Measurements from ENCODE around the gene APLF. TPM values are rescaled to one million over a fixed set of nuclear protein-coding genes. Genes with fewer than 3 reads are reported as not detected.

The APLF gene
- total and polyA plus RNA-seq, 4 donors = 0.18 to 3.8 (median 1.0) TPM

DNA sequence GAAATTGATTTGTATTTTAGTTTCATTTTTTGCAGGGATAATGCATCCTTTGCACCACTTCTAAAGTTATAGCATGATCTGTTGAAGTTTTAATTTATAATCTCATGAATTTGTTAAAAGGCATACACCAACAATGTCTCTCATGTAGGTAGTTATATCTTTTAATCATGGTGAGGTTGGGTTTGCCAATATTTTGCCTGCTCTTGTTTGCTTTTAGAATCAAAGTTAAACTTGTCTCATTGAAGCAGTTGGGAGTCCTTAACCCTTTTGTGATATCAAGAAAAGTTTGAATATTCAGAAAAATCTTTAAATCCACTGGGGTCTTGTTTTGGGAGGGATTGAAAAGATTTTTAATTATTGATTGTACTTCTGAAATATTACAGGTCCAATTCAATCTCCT lies 31.7 kb downstream of the APLF start:
- Histone ChIP-seq H3K9me3 (ENCODE audit: control insufficient read depth in 4 of 4, low read length in 3 of 4) (peaks cover 0 to 5% (median 3%) of the 10 kb centered on the region in 4 donors), H3K4me1 (ENCODE audit: control insufficient read depth in 4 of 4, insufficient read depth in 4 of 4, low read length in 3 of 4) (peaks cover 2 to 20% (median 13%) of the 10 kb centered on the region in 4 donors), H3K4me3 (ENCODE audit: low read depth in 1 of 3, low read length in 3 of 3) (no peak overlapping the region)

DNA sequence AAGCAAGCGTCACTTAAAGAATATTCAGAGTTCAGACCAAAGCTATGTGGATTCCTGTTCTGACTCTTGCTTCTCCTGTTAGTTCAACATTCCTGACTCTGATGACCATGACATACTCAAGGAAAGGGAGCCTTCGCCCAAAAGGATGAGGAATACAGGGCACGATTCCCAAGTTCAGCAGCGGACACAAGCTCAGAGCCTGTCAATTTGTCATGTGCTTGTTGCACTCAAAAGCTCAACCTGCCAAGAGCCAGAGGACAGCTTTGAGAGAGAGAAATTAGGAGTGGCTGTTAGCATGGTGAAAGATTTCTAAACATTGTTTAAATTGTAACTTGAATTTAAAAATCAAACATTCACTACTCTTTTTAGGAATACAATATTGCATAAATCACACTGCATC lies 33.3 kb downstream of the APLF start:
- 52% methylated on average over 4 of the region's 4 CpGs for WGBS
- Histone ChIP-seq H3K36me3 (ENCODE audit: control insufficient read depth in 4 of 4, insufficient read depth in 3 of 4, low read depth in 1 of 4, low read length in 3 of 4) (peaks cover 0 to 7% (median 0%) of the 10 kb centered on the region in 4 donors), H3K27ac (ENCODE audit: low read depth in 1 of 2, low read length in 2 of 2) (peak overlapping the region; percentile 10 to 46), H3K9ac (ENCODE audit: low read depth in 1 of 2, low read length in 2 of 2) (no peak overlapping the region), H3K4me3 (ENCODE audit: low read depth in 1 of 3, low read length in 3 of 3) (no peak overlapping the region), H3K4me1 (ENCODE audit: control insufficient read depth in 4 of 4, insufficient read depth in 4 of 4, low read length in 3 of 4) (peaks cover 4 to 20% (median 13%) of the 10 kb centered on the region in 4 donors), H3K27me3 (ENCODE audit: control insufficient read depth in 4 of 4, insufficient read depth in 4 of 4, low read length in 3 of 4) (no peaks in the 10 kb centered on the region), H3K9me3 (ENCODE audit: control insufficient read depth in 4 of 4, low read length in 3 of 4) (peaks cover 0 to 5% (median under 1%) of the 10 kb centered on the region in 4 donors)
- TF ChIP-seq YY1 (IDR thresholded peaks at IDR 0.05) (no peak), RAD21 (IDR thresholded peaks at IDR 0.05) (no peak), FOXA2 (IDR thresholded peaks at IDR 0.05) (no peak), RXRA (IDR thresholded peaks at IDR 0.05) (peak in 1 of 2 donors; percentile 31), HNF4A (conservative IDR thresholded peaks at IDR 0.05) (peak in 1 of 2 donors; percentile 32)
- TF ChIP-seq, protein P1, sequence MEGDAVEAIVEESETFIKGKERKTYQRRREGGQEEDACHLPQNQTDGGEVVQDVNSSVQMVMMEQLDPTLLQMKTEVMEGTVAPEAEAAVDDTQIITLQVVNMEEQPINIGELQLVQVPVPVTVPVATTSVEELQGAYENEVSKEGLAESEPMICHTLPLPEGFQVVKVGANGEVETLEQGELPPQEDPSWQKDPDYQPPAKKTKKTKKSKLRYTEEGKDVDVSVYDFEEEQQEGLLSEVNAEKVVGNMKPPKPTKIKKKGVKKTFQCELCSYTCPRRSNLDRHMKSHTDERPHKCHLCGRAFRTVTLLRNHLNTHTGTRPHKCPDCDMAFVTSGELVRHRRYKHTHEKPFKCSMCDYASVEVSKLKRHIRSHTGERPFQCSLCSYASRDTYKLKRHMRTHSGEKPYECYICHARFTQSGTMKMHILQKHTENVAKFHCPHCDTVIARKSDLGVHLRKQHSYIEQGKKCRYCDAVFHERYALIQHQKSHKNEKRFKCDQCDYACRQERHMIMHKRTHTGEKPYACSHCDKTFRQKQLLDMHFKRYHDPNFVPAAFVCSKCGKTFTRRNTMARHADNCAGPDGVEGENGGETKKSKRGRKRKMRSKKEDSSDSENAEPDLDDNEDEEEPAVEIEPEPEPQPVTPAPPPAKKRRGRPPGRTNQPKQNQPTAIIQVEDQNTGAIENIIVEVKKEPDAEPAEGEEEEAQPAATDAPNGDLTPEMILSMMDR (IDR thresholded peaks at IDR 0.05; ENCODE audit: low read depth, low read length, missing input control) = no peak
- no peak for DNase-seq (ENCODE audit: low spot score)

More for the DNA sequence above, 31.7 kb downstream of the APLF start:
- no peak overlapping the region for H3K9ac ChIP-seq (ENCODE audit: low read depth in 1 of 2, low read length in 2 of 2)
- no peaks in the 10 kb centered on the region for H3K27me3 ChIP-seq (ENCODE audit: control insufficient read depth in 4 of 4, insufficient read depth in 4 of 4, low read length in 3 of 4)
- no peak overlapping the region for H3K27ac ChIP-seq (ENCODE audit: low read depth in 1 of 2, low read length in 2 of 2)
- no peak for TF ChIP-seq RXRA (IDR thresholded peaks at IDR 0.05)
- no peak for TF ChIP-seq SP1 (IDR thresholded peaks at IDR 0.05)
- peak; percentile 15 for TF ChIP-seq FOXA2 (IDR thresholded peaks at IDR 0.05)
- peak in 1 of 2 donors; percentile 6 for TF ChIP-seq HNF4A (conservative IDR thresholded peaks at IDR 0.05)
- DNase-seq (ENCODE audit: low spot score) = no peak
- H3K36me3 ChIP-seq (ENCODE audit: control insufficient read depth in 4 of 4, insufficient read depth in 3 of 4, low read depth in 1 of 4, low read length in 3 of 4) = peaks cover 0 to 7% (median 0%) of the 10 kb centered on the region in 4 donors

DNA sequence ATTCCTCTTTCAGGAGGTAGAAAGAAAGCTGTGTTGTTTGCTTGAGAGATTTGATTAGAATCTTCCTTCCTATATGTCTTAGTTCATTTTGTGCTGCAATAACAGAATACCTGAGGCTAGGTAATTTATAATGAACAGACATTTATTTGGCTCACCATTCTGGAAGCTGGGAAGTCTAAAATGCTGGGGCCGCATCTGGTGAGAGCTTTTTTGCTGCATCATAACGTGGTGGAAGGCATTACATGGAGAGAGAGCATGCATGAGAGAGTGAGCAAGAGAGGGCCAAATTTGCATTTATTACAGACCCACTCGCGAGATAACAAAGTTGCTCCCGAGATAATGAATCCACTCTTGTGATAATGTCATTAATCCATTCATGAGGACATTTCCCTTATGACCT lies 34.4 kb downstream of the APLF start:
- WGBS = 89% methylated on average over 5 of the region's 5 CpGs
- H3K27ac ChIP-seq (ENCODE audit: low read depth in 1 of 2, low read length in 2 of 2) = no peak overlapping the region
- no peaks in the 10 kb centered on the region for H3K27me3 ChIP-seq (ENCODE audit: control insufficient read depth in 4 of 4, insufficient read depth in 4 of 4, low read length in 3 of 4)
- peaks cover 0 to 3% (median 0%) of the 10 kb centered on the region in 4 donors for H3K36me3 ChIP-seq (ENCODE audit: control insufficient read depth in 4 of 4, insufficient read depth in 3 of 4, low read depth in 1 of 4, low read length in 3 of 4)
- H3K4me3 ChIP-seq (ENCODE audit: low read depth in 1 of 3, low read length in 3 of 3) = no peak overlapping the region
- peaks cover 0 to 1% (median 0%) of the 10 kb centered on the region in 4 donors for H3K9me3 ChIP-seq (ENCODE audit: control insufficient read depth in 4 of 4, low read length in 3 of 4)
- no peak overlapping the region for H3K9ac ChIP-seq (ENCODE audit: low read depth in 1 of 2, low read length in 2 of 2)
- DNase-seq (ENCODE audit: low spot score) = no peak
- peaks cover 4 to 20% (median 13%) of the 10 kb centered on the region in 4 donors for H3K4me1 ChIP-seq (ENCODE audit: control insufficient read depth in 4 of 4, insufficient read depth in 4 of 4, low read length in 3 of 4)
- no peak for TF ChIP-seq NR2F2 (IDR thresholded peaks at IDR 0.05)
- TF ChIP-seq HNF4G (IDR thresholded peaks at IDR 0.05) = no peak
- TF ChIP-seq, protein P2, sequence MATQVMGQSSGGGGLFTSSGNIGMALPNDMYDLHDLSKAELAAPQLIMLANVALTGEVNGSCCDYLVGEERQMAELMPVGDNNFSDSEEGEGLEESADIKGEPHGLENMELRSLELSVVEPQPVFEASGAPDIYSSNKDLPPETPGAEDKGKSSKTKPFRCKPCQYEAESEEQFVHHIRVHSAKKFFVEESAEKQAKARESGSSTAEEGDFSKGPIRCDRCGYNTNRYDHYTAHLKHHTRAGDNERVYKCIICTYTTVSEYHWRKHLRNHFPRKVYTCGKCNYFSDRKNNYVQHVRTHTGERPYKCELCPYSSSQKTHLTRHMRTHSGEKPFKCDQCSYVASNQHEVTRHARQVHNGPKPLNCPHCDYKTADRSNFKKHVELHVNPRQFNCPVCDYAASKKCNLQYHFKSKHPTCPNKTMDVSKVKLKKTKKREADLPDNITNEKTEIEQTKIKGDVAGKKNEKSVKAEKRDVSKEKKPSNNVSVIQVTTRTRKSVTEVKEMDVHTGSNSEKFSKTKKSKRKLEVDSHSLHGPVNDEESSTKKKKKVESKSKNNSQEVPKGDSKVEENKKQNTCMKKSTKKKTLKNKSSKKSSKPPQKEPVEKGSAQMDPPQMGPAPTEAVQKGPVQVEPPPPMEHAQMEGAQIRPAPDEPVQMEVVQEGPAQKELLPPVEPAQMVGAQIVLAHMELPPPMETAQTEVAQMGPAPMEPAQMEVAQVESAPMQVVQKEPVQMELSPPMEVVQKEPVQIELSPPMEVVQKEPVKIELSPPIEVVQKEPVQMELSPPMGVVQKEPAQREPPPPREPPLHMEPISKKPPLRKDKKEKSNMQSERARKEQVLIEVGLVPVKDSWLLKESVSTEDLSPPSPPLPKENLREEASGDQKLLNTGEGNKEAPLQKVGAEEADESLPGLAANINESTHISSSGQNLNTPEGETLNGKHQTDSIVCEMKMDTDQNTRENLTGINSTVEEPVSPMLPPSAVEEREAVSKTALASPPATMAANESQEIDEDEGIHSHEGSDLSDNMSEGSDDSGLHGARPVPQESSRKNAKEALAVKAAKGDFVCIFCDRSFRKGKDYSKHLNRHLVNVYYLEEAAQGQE (IDR thresholded peaks at IDR 0.05) = no peak
- no peak for TF ChIP-seq RAD21 (IDR thresholded peaks at IDR 0.05)
- TF ChIP-seq, protein P3, sequence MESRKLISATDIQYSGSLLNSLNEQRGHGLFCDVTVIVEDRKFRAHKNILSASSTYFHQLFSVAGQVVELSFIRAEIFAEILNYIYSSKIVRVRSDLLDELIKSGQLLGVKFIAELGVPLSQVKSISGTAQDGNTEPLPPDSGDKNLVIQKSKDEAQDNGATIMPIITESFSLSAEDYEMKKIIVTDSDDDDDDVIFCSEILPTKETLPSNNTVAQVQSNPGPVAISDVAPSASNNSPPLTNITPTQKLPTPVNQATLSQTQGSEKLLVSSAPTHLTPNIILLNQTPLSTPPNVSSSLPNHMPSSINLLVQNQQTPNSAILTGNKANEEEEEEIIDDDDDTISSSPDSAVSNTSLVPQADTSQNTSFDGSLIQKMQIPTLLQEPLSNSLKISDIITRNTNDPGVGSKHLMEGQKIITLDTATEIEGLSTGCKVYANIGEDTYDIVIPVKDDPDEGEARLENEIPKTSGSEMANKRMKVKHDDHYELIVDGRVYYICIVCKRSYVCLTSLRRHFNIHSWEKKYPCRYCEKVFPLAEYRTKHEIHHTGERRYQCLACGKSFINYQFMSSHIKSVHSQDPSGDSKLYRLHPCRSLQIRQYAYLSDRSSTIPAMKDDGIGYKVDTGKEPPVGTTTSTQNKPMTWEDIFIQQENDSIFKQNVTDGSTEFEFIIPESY (IDR thresholded peaks at IDR 0.05) = no peak
- no peak for TF ChIP-seq EGR1 (IDR thresholded peaks at IDR 0.05; ENCODE audit: low read depth in 2 of 2)
- TF ChIP-seq HNF4A (conservative IDR thresholded peaks at IDR 0.05) = no peak
- TF ChIP-seq, protein P4, sequence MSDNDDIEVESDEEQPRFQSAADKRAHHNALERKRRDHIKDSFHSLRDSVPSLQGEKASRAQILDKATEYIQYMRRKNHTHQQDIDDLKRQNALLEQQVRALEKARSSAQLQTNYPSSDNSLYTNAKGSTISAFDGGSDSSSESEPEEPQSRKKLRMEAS (IDR thresholded peaks at IDR 0.05) = no peak
- TF ChIP-seq, protein P1 (IDR thresholded peaks at IDR 0.05; ENCODE audit: low read depth, low read length, missing input control) = no peak
- TF ChIP-seq FOXA2 (IDR thresholded peaks at IDR 0.05) = no peak
- TF ChIP-seq SP1 (IDR thresholded peaks at IDR 0.05) = no peak
- TF ChIP-seq TAF1 (conservative IDR thresholded peaks at IDR 0.05) = no peak
- no peak for TF ChIP-seq JUND (IDR thresholded peaks at IDR 0.05)
- no peak for TF ChIP-seq FOXA1 (IDR thresholded peaks at IDR 0.05)
- no peak for TF ChIP-seq RXRA (IDR thresholded peaks at IDR 0.05)
- TF ChIP-seq GABPA (IDR thresholded peaks at IDR 0.05 in 1 of 2, conservative IDR thresholded peaks at IDR 0.05 in 1 of 2) = no peak
- TF ChIP-seq, protein P5, sequence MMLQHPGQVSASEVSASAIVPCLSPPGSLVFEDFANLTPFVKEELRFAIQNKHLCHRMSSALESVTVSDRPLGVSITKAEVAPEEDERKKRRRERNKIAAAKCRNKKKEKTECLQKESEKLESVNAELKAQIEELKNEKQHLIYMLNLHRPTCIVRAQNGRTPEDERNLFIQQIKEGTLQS (IDR thresholded peaks at IDR 0.05) = no peak

All from liver (tissue), 9 donors.